H1 (cell line): ENCODE data around the gene TP63. TPM values are rescaled to one million over a fixed set of nuclear protein-coding genes. Genes with fewer than 3 reads are reported as not detected.

Experiments
- CTCF ChIA-PET: fragments of 300-600 bp; sonication (Branson Sonifier 250); formaldehyde crosslinking; loops from one replicate; lab custom pipeline; 2021; ENCODE audit not compliant: partially characterized antibody; lab: Charles Lee
- POLR2A ChIA-PET: fragments of 300-600 bp; sonication (Branson Sonifier 250); formaldehyde crosslinking; loops from one replicate; lab custom pipeline; 2021; ENCODE audit warnings: inconsistent platforms; ENCODE audit not compliant: partially characterized antibody; lab: Charles Lee
- DNase-seq, 2 experiments: peaks; one replicate each; pipeline versions ENCODE4 v3.0.0 to v3.0.0-alpha.2; 2010 to 2022; ENCODE audit warnings: low spot score in 2 of 2, low read depth in 1 of 2, mixed read lengths in 1 of 2
- FAIRE-seq: peaks from 2 replicates; lab custom pipeline; 2011; peaks lifted over from hg19 to GRCh38; lab: Jason Lieb, UNC
- H2AFZ ChIP-seq: 2 replicates; pipeline ENCODE4 v1.8.1; 2012; ENCODE audit warnings: low read length, inconsistent platforms
- H2AK5ac ChIP-seq: 2 replicates; pipeline ENCODE4 v1.6.1; 2013; ENCODE audit warnings: low read depth, low read length
- H2BK120ac ChIP-seq: replicated peaks from 2 replicates; pipeline ENCODE3; 2013; ENCODE audit warnings: low read depth, low read length, inconsistent platforms
- H2BK12ac ChIP-seq: 2 replicates; pipeline ENCODE4 v1.6.1; 2013; ENCODE audit warnings: low read depth, low read length
- H2BK15ac ChIP-seq: 2 replicates; pipeline ENCODE4 v1.6.1; 2013; ENCODE audit warnings: low read length
- H2BK20ac ChIP-seq: 2 replicates; pipeline ENCODE4 v1.6.1; 2013; ENCODE audit warnings: low read length
- H2BK5ac ChIP-seq: 2 replicates; pipeline ENCODE4 v1.6.1; 2013; ENCODE audit warnings: low read depth, low read length
- H3K14ac ChIP-seq: 2 replicates; pipeline ENCODE4 v1.6.1; 2013; ENCODE audit warnings: inconsistent platforms; ENCODE audit not compliant: insufficient read length
- H3K18ac ChIP-seq: 2 replicates; pipeline ENCODE4 v1.6.1; 2013; ENCODE audit warnings: low read length; ENCODE audit errors: extremely low read depth
- H3K23ac ChIP-seq: 2 replicates; pipeline ENCODE4 v1.6.1; 2013; ENCODE audit warnings: inconsistent platforms; ENCODE audit not compliant: insufficient read length
- H3K23me2 ChIP-seq: 2 replicates; pipeline ENCODE4 v1.6.1; 2013; ENCODE audit warnings: low read depth, low read length
- H3K27ac ChIP-seq: 2 replicates; pipeline ENCODE4 v1.6.1; 2011; ENCODE audit warnings: low read depth, low read length, inconsistent platforms
- H3K27me3 ChIP-seq, 4 experiments: replicated peaks in 1 of 4; 1 replicate in 1 of 4; 2 replicates in 3 of 4; pipeline versions ENCODE4 v1.6.1 to v1.8.1; 2011 to 2013; ENCODE audit warnings: low read length in 3 of 4, mild to moderate bottlenecking in 3 of 4, inconsistent platforms in 2 of 4, mixed read lengths in 2 of 4, moderate library complexity in 1 of 4; ENCODE audit not compliant: control insufficient read depth in 3 of 4, insufficient read depth in 3 of 4; ENCODE audit errors: extremely low read depth in 1 of 4
- H3K36me3 ChIP-seq, 4 experiments: 2 replicates each; pipeline versions ENCODE4 v1.6.1 to v1.8.1; 2011 to 2013; ENCODE audit warnings: mild to moderate bottlenecking in 4 of 4, low read length in 3 of 4, moderate library complexity in 2 of 4, control low read depth in 1 of 4, inconsistent platforms in 1 of 4; ENCODE audit not compliant: insufficient read depth in 4 of 4, control insufficient read depth in 2 of 4
- H3K4ac ChIP-seq: replicated peaks from 2 replicates; pipeline ENCODE3; 2013; ENCODE audit warnings: low read length, low read depth, mixed read lengths, inconsistent platforms; ENCODE audit not compliant: insufficient read length
- H3K4me1 ChIP-seq, 4 experiments: replicated peaks in 1 of 4; 1 replicate in 1 of 4; 2 replicates in 3 of 4; pipeline versions ENCODE4 v1.6.1 to v1.8.1; 2011 to 2013; ENCODE audit warnings: low read length in 3 of 4, inconsistent platforms in 2 of 4, mixed read lengths in 1 of 4; ENCODE audit not compliant: insufficient read depth in 4 of 4, control insufficient read depth in 3 of 4
- H3K4me2 ChIP-seq, 2 experiments: 2 replicates each; pipeline versions ENCODE4 v1.6.1 to v1.8.1; 2011 to 2013; ENCODE audit warnings: low read depth in 2 of 2, low read length in 2 of 2, control low read depth in 1 of 2, inconsistent platforms in 1 of 2, mild to moderate bottlenecking in 1 of 2; ENCODE audit not compliant: insufficient read depth in 1 of 2
- H3K4me3 ChIP-seq, 4 experiments: fragments of 200-600, 300-600 bp in 1 of 4; sonication (generic), shearing (Covaris generic), sonication (Bioruptor Twin) in 1 of 4; 2 replicates each; pipeline versions ENCODE4 v1.5.1 to v1.8.1; 2011 to 2016; ENCODE audit warnings: low read length in 4 of 4, low read depth in 3 of 4, control low read depth in 2 of 4, inconsistent platforms in 2 of 4, mild to moderate bottlenecking in 2 of 4, mixed read lengths in 1 of 4, moderate library complexity in 1 of 4; ENCODE audit not compliant: insufficient read depth in 2 of 4; ENCODE audit errors: extremely low read depth in 1 of 4
- H3K56ac ChIP-seq: replicated peaks from 2 replicates; pipeline ENCODE3; 2013; ENCODE audit warnings: low read depth, mild to moderate bottlenecking, mixed read lengths, low read length, inconsistent platforms; ENCODE audit not compliant: insufficient read length
- H3K79me1 ChIP-seq: 2 replicates; pipeline ENCODE4 v1.6.1; 2013; ENCODE audit warnings: low read depth, low read length, control low read depth
- H3K79me2 ChIP-seq, 2 experiments: 2 replicates each; pipeline versions ENCODE4 v1.6.1 to v1.8.1; 2012 to 2013; ENCODE audit warnings: low read length in 2 of 2, mild to moderate bottlenecking in 2 of 2, inconsistent platforms in 1 of 2; ENCODE audit not compliant: insufficient read depth in 2 of 2, control insufficient read depth in 1 of 2
- H3K9ac ChIP-seq, 4 experiments: replicated peaks in 1 of 4; 1 replicate in 1 of 4; 2 replicates in 3 of 4; pipeline versions ENCODE4 v1.6.1 to v1.8.1; 2011 to 2013; ENCODE audit warnings: low read depth in 3 of 4, low read length in 3 of 4, control low read depth in 2 of 4, mild to moderate bottlenecking in 2 of 4, moderate library complexity in 2 of 4, inconsistent platforms in 1 of 4; ENCODE audit errors: extremely low read depth in 1 of 4
- H3K9me3 ChIP-seq, 2 experiments: 2 replicates each; pipeline versions ENCODE4 v1.6.1 to v1.8.1; 2012 to 2013; ENCODE audit warnings: mild to moderate bottlenecking in 2 of 2, moderate library complexity in 2 of 2, control low read depth in 1 of 2, inconsistent platforms in 1 of 2, low read depth in 1 of 2, low read length in 1 of 2, mixed read lengths in 1 of 2; ENCODE audit not compliant: insufficient read depth in 2 of 2
- H4K20me1 ChIP-seq, 2 experiments: replicated peaks in 1 of 2; 2 replicates each; pipeline versions ENCODE3 to v1.8.1; 2011 to 2013; ENCODE audit warnings: inconsistent platforms in 2 of 2, low read length in 2 of 2, mild to moderate bottlenecking in 1 of 2; ENCODE audit not compliant: insufficient read depth in 2 of 2, control insufficient read depth in 1 of 2
- H4K5ac ChIP-seq: 2 replicates; pipeline ENCODE4 v1.6.1; 2013; ENCODE audit warnings: low read length, low read depth, mixed read lengths, inconsistent platforms; ENCODE audit not compliant: insufficient read length
- H4K8ac ChIP-seq: 2 replicates; pipeline ENCODE4 v1.8.0; 2013; ENCODE audit warnings: mild to moderate bottlenecking, moderate library complexity, low read length, inconsistent platforms; ENCODE audit not compliant: insufficient read depth; ENCODE audit errors: extremely low read depth
- H4K91ac ChIP-seq: replicated peaks from 2 replicates; pipeline ENCODE3; 2013; ENCODE audit warnings: low read length, mixed read lengths, inconsistent platforms; ENCODE audit not compliant: insufficient read length
- ATF2 ChIP-seq: IDR thresholded peaks from 2 replicates; pipeline ENCODE4 v1.6.1; 2012; ENCODE audit warnings: low read length, inconsistent platforms
- CTCF ChIP-seq, 3 experiments: IDR thresholded peaks; 1 replicate in 2 of 3; 2 replicates in 1 of 3; pipeline versions ENCODE4 v1.5.1 to v1.6.1; 2011; ENCODE audit warnings: low read length in 3 of 3, mild to moderate bottlenecking in 3 of 3, inconsistent platforms in 2 of 3, low read depth in 1 of 3, moderate library complexity in 1 of 3; ENCODE audit not compliant: insufficient read depth in 1 of 3; ENCODE audit errors: control extremely low read depth in 1 of 3
- GTF2F1 ChIP-seq: IDR thresholded peaks from 2 replicates; pipeline ENCODE4 v1.6.1; 2012; ENCODE audit warnings: low read depth, low read length, improper control_type of control experiment, borderline replicate concordance
- POU5F1 ChIP-seq: IDR thresholded peaks from 2 replicates; pipeline ENCODE4 v1.6.1; 2011; ENCODE audit warnings: low read depth, mild to moderate bottlenecking, low read length, moderate library complexity
- SIX5 ChIP-seq: IDR thresholded peaks from 2 replicates; pipeline ENCODE4 v1.6.1; 2011; ENCODE audit warnings: mild to moderate bottlenecking, low read depth, low read length
- SRF ChIP-seq: IDR thresholded peaks from 2 replicates; pipeline ENCODE4 v1.6.1; 2011; ENCODE audit warnings: mild to moderate bottlenecking, low read depth, low read length, moderate library complexity
- WGBS, 2 experiments: shearing (Covaris generic) in 1 of 2; methylation state at CpG; one replicate each; pipeline versions ENCODE4 v1.1.6 to v1.1.7; 2013 to 2015; ENCODE audit warnings: low lambda C conversion rate in 2 of 2, mixed read lengths in 2 of 2, inconsistent platforms in 1 of 2, low coverage in 1 of 2, missing lambda C conversion rate in 1 of 2; ENCODE audit not compliant: insufficient replicate concordance in 2 of 2, insufficient coverage in 1 of 2, insufficient read length in 1 of 2; ENCODE audit errors: extremely low coverage in 1 of 2, missing lambda C conversion rate in 1 of 2; 5-methylcytosine and 5-hydroxymethylcytosine counted together
- polyA plus RNA-seq, 7 experiments: library from polyadenylated mRNA; depleted of rRNA in 3 of 7; stranded (reverse) in 5 of 7; unstranded in 2 of 7; fragments of >200 nt in 5 of 7; fragments of 200-250 nt in 2 of 7; gene quantifications; 1 replicate in 5 of 7; 2 replicates in 1 of 7; 4 replicates in 1 of 7; pipeline versions ENCODE4 v1.2.1 to v1.2.3, GENCODE V29; 2011 to 2013; ENCODE audit warnings: missing spikeins in 2 of 7, mixed read lengths in 2 of 7
- total RNA-seq: library from RNA; stranded (reverse); fragmentation: NEBNext Ultra II Directional; extraction: Animal tissue kit (Norgen Biotek cat#: 25700); gene quantifications from 2 replicates; pipeline ENCODE4 v1.2.1, GENCODE V29; 2021

Gene TP63
- total and polyA plus RNA-seq, 2 of the 8 experiments (the other 6 are each of a cell fraction or from before 2014, with no cell fraction given): not detected

- Histone ChIP-seq H3K9ac (no peak overlapping the region), H3K79me1 (no peaks in the 10 kb centered on the region), H3K56ac (no peak overlapping the region), H3K4me2 (no peak overlapping the region), H3K18ac (no peak overlapping the region), H3K79me2 (no peaks in the 10 kb centered on the region), H4K5ac (no peak overlapping the region), H3K27me3 (peaks cover 0 to 1% (median 0%) of the 10 kb centered on the region in 4 experiments; a peak in 1 of 7 replicates), H3K4me3 (no peak overlapping the region), H3K4me1 (no peaks in the 10 kb centered on the region), H2BK12ac (no peak overlapping the region), H2BK20ac (no peak overlapping the region), H4K8ac (no peak overlapping the region), H3K4ac (no peak overlapping the region), H4K20me1 (no peaks in the 10 kb centered on the region), H3K36me3 (no peaks in the 10 kb centered on the region), H2AFZ (no peak overlapping the region), H2AK5ac (no peak overlapping the region), H2BK5ac (no peak overlapping the region), H2BK120ac (no peak overlapping the region), H3K23me2 (no peaks in the 10 kb centered on the region), H2BK15ac (no peak overlapping the region), H3K23ac (no peak overlapping the region), H3K27ac (no peak overlapping the region), H4K91ac (no peak overlapping the region), H3K14ac (no peak overlapping the region), H3K9me3 (no peaks in the 10 kb centered on the region)
- TF ChIP-seq CTCF (IDR thresholded peaks at IDR 0.05; ENCODE audit: control extremely low read depth in 1 of 3, insufficient read depth in 1 of 3, low read depth in 1 of 3, low read length in 3 of 3) (no peak), ATF2 (no peak), SIX5 (no peak), POU5F1 (no peak), GTF2F1 (no peak), SRF (no peak)
- DNase-seq (no peak), FAIRE-seq (no peak)
- POLR2A ChIA-PET: no interaction called here
- 82% methylated on average over 5 of the region's 5 CpGs; no CpG with 5 or more reads in 1 of the 2 experiments for WGBS, 2 experiments
- CTCF ChIA-PET: interaction anchor here (1.6 kb wide), 1 partner anchor 13 kb away, joined by 4 read pairs; no protein-coding TSS in a partner anchor
Observed at GRCh38 chr3:189900578-189900977, 269.4 kb downstream of the TP63 start.
